NOMO-1 (cell line): Measurements from ENCODE around the gene SASH3.

Experiments used
- DNase-seq, 2 experiments: peaks; one replicate each; lab custom pipeline; 2025; ENCODE audit not compliant: unreplicated experiment in 2 of 2; lab: John Stamatoyannopoulos, UW

The SASH3 gene

DNA sequence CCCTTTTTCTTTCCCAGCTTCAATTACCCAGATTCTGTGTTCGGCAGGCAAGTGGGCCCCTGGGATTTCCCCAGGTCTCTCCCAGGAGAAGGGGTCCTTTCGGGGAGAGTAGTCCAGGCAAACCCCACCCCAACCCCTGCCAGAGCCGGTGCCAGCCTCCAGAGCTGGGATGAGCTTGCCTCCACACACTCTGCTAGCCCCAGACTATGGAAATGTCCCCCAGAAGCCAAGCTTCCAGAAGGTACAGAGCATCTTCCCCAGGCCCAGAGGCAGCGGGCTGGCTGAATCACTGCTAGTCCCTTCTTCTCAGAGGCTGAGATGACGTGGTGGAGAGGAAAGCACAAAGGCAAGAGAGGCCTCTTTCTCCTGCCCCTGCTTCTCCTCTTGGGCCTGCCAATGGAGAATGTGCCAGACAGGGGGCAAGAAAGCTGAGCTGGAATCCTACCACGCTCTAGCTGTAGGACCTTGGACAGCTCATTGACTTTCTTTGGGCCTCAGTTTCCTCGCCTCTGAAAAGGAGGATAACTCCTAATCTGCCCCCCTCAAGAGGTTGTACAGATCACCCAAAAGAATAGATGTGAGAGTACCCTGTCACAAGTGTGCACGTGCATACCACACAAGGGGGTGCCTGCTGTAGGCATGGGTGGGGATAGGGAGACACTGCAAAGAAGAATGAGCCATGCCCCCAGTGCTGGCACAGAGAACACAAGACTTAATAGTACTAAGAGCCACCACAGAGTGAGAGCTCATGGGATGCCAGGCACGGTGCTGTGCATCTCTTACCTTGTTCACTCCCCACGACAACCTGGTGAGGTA, 2.1 kb downstream of the SASH3 start:
- DNase-seq, result no peak

DNA sequence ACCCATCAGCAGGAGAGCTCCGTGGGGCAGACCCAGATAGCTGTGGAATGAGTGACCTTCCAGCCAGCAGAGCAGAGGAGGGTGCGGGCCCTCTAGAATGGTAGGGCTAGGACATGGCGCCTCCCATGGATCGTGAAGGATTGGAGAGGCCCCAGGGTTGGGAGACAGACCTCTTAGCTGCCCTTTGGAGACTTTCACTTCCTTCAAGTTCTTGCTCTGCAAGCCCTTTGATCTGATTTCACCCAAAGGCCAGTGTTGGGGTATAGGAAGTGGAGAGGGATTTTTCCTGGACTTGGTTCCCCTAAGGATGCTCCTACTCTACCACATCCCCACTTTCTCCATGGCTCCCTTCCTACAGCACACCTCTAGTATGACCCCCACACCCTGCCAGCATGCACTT, 3.0 kb downstream of the SASH3 start:
- peak in 1 of 2 experiments; percentile 7 for DNase-seq

DNA sequence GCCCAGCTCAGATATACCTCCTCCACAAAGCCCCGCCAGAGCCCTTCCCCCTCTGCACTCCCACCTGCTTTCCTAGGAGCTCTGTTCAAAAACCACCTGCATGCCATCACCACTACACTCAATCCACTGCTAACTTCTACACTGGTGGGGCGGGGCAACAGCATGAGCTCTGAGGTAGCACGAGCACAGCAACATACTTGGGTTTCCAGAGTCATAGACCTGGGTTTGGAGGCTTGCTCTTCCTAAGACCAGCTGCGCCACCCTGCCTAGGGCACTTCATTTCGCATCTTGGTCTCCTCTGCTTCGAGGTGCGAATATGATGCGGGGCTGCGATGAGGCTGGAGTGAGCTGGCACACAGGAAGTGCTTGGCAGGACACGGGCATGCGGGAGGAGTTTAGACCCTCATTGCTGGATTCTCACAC, 3.6 kb downstream of the SASH3 start:
- DNase-seq, result no peak

DNA sequence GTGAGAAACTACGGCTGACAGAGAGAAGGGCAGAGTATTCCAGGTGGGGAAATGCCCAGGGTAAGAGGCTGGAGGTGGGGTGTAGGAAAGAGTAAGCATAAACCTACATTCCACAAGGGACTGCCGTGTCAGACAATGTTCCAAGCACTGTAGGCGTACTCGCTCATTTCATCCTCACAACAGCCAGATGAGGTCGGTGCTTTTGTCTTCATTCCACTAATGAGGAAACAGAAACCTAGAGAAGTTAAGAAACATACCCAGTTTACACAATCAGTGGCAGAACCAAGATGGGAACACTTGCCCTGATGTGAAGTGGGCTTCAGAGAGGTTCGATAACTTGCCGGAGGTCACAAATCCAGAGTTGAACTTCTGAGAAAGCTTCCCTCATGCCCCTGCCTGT, 4.6 kb downstream of the SASH3 start:
- DNase-seq, result peak in 1 of 2 experiments; percentile 29

DNA sequence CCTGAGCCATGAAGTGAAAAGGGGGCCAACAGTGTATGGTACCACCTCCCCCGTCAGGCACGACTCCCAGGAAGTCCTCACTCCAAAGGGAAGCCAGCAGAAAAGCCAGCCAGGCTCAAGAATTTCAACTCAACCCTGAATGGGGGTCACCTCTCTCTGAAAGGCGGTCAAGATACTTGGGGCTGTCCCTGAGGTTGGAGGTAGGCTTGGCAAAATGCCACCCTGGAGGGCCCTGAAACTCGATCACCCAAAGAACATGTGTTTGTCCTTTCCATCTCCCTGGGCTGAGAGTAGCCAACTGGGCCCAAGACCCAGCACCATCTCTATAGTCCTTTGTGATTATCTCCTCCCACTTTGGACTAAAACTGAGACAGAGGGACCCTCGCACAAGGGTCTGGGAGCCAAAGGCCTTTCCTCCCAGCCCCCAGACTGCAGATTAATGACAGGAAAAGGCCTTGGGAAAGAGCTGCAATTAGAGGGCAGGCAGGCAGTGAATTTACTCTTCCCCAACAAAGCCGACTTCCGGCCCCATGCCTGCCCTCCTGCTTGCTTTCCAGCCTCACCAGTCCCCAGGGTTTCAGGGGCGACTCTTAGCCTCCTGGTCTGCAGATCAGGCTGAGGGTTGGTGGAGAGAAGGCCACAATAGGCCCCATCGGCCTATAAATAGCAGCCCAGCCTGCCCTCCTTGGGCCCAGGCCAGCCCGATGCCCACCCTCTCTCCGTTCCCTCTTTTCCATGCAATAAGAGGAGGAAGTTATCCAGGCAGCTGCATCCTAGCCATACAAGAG, 5.6 kb downstream of the SASH3 start:
- peak in 1 of 2 experiments; percentile 25 for DNase-seq

DNA sequence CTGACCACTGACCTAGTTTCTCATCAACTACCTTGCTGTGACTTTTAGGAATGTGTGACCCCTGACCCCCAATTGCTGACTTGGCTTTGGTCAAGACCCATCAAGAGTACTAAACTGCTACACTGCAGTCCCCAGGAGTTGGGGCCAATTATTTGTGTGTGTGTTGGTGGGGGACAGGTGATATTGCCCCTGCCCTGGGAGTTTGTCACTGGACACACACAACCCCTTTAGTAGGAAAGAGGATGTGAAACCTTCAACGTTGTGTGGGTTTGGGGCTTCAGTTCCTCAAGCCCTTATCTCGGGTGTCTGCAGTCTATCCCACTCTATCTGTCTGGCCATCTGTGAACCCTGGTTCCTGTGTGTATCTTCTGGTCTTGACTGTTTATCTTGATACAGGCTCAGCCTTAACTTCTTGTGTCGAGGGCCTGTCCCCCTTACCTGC, 6.5 kb downstream of the SASH3 start:
- DNase-seq, result peak; percentile 80 to 86

DNA sequence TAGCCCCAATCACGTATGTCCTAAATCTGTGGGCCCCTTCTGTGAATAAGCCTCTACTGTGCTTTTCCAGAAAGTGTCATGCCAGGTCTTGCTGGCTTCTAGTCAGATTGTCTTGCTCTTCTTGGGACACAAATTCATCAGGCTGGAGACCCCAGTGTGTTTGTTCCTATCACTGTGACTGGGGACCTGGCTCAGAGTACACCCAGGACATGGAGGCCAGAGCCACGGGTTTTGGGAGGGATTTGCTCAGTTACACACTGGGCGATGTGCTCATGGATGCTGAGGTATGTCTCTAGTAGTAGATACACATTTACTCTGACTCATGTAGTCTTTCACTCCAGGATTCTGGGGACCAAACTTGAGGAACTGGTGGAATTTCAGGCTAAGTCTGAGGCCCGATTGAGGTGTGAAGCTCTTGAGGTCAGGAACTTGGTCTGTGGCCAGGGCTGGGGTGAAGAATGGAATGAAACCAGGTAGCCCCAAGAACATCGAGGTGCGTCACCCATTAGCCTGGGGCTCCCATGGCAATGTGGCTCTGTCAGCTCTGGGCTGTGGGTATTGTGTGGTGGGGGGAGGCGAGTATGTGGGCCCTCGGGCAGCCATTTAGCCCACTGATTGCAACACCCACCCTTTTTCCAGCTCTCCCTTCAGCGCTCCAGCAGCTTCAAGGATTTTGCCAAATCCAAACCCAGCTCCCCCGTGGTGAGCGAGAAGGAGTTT, 7.7 kb downstream of the SASH3 start:
- DNase-seq, result no peak

DNA sequence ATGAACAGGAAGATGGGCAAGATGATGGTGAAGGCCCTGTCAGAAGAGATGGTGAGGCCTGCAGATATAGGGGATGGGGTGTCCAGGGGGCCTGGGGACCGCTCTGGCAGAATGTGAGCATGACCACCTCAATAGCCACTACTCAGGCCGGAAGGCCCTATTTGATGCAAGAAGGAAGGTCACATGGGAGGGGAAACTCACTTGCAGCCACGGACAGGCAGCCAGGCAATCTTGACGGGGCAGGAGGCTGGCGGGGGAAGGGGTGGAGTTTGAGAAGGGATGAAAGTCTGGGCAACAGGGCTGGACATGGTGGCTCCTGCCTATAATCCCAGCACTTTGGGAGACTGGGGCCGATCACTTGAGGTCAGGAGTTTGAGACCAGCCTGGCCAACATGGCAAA, 8.8 kb downstream of the SASH3 start:
- no peak for DNase-seq

DNA sequence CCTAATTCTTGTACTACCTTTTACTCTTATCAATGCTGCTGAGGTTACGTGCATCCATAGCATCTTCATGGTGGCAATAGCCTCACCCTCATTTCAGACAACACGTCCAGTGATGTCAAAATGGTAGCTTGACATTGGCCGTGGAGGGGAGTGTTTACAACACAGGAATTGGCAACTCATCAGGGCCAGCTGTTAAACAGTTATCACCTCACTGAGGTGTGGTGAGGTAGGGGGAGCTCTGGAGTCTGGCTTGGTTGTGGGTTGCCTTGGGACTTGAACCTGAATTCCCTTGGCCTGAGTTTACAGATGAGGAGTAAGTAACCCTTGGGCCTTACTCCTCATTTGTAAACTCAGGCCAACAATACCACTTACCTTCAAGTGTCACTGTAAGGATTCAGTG, 10.4 kb downstream of the SASH3 start:
- no peak for DNase-seq

DNA sequence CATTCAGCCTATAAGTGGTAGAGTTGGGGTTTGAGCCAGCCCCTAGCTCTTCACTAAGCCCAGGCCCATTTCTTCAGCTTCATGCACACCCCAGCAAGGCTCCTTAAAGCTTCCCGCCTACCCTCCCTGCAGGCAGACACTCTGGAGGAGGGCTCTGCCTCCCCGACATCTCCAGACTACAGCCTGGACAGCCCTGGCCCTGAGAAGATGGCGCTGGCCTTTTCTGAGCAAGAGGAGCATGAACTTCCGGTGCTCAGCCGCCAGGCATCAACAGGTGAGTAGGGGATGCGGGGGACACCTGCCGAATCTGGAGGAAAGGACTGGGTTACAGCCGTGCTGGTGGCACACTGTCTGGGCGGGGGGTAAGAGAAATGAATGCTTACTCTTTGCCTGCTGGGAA, 11.1 kb downstream of the SASH3 start:
- no peak for DNase-seq

DNA sequence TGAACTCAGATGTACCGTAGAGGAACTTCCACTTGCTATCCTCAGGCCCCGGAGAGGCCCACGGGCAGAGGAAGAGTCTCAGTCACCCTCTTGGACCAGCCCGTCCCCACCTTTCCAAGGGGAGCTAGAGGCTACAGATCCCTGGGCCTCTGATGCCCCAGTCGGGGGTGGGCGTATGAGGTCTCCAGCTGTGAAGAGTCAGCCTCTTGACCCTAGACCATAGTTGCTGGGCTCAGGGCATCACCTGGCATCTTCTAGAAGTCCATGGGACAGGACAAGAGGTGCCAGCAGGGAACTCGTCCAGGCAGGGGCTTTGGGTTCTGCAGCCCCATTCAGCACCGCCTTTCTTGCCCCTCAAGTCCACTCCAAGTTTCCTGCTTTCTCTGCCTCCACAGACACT, 11.6 kb downstream of the SASH3 start:
- no peak for DNase-seq

DNA sequence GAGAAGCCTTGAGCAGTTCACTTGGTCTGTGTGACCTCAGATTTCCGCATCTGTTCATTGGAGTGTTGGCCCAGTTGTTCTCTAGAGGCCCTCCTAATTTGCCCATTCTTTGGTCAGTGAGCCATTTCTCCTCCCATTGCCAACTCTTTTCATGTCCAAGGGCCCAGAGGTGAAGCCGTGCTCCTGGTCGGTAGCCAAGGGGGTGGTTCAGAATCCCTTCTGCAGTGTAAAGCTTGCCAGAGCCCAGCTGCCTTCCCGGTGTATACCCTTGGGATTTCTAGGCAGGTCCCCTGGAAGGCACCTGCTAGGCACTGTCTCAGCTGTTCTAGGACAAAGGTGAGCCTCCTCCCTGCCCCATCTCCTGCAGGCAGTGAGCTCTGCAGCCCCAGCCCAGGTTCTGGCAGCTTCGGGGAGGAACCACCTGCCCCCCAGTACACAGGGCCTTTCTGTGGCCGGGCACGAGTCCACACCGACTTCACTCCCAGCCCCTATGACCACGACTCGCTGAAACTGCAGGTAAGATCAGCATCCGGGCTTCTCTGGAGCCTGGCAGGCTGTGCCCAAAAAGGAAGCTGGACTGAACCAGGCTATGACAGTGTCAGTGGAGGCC, 12.3 kb downstream of the SASH3 start:
- DNase-seq, result no peak

DNA sequence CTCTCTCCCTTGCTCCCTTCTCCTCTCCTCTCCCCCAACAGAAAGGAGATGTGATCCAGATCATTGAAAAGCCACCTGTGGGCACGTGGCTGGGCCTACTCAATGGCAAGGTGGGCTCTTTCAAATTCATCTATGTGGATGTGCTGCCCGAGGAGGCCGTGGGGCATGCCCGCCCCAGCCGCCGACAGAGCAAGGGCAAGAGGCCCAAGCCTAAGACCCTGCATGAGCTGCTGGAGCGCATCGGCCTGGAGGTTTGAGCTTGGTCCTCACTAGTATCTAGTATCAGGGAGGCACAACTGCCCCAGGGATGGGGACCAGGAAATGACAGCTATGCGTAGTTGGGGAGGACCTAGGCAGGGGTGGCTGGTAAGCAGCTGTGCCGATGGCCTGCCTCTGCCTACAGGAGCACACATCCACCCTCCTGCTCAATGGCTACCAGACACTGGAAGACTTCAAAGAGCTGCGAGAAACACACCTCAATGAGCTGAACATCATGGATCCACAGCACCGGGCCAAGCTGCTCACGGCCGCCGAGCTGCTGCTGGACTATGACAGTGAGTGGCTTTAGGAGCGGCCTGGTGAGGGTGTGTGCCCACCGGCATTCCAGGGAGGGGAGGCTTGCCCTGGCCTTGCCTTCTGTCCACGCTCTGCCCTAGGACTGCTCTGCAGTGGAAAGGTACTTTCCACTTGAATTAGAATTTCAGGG, 13.0 kb downstream of the SASH3 start:
- DNase-seq, result no peak

DNA sequence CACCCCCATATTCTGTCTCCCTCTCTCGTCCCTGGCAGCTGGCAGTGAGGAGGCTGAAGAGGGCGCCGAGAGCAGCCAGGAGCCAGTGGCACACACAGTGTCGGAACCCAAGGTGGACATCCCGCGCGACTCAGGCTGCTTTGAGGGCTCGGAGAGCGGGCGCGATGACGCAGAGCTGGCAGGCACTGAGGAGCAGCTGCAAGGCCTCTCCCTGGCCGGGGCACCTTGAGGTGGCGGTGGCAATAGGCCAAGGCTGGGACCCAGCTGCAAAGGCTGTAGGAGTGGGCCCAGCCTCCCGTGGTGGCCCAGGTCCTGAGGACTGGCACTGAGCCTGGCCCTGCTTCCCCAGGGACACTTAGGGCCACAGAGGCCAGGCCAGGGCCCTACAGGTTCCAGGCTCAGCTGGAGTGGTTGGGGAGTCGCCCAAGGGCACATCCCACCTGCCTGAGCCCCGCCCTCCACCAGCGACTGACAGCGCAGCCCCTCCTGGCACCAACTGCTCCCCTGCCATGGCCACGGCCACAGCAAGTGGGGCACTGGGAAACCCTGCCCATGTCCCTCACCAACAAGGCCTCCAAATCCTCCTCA, 13.9 kb downstream of the SASH3 start:
- DNase-seq, result no peak

DNA sequence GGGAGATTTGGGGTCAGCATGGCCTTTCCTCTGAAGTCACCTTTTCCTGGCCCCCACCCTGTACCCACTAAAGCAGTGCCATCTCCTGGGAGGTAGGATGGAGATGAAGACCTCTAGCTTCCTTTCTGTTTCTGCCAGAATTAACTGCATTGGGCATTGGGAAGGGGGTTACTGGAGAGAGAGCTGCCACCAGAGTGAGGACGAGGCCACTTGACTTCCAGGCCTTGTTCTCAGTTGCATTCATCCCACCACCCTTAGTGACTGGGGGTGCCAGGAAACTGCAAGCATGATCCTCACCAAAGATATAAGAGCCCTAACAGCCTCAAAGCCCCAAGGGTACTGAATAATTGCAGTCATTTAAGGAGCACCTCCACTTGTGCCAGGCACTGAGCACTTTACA, 15.8 kb downstream of the SASH3 start:
- DNase-seq, result no peak

DNA sequence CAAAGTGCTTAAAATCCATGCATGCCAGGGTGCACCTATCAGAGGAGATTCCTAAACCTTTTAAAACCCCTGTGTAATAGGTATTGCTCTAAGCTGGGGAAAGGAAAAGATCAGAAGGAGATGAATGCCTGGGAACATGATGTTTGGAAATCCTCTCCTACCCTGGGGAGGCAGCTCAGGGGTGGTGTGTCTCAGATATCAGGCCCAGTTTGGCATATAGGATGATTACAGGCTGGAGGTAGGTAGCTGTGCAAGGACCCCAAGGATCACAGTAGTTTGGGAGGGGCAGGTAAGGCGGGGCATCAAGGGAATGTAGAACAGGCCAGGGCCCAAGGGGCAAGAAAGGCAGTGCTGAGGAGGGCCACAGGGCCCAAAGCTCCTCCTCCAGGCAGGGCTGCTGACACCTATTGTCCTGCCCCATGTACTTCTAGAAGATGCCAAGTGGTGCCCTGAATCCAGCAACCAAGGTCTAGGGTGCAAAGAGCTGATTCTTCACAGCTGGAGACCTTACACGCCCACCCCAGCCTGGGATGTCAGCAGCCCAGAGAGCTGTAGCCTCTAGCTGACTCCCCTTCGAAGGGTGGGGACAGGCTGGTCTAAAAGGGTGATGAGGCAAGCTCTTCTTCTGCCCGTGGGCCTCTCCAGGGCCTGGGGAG, 17.6 kb downstream of the SASH3 start:
- no peak for DNase-seq

DNA sequence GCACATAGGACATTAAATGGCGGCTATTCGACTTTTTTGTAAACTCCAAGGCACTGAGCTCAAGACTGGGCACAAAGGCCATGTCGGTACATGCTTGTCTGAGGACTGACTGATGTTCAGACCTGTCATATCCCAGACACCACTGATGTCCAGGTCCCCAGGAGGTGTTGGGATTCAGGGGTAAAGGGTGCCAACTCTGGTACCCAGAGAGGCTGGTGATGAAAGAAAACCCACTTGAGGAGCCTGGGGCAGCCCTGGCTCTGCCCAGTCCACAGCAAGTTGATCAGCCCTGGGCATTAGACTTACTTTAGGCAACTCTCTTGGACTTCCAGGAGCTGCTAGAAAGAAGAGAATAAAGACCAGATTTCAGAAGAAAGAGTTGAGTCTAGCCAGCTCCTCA, 18.7 kb downstream of the SASH3 start:
- no peak for DNase-seq

DNA sequence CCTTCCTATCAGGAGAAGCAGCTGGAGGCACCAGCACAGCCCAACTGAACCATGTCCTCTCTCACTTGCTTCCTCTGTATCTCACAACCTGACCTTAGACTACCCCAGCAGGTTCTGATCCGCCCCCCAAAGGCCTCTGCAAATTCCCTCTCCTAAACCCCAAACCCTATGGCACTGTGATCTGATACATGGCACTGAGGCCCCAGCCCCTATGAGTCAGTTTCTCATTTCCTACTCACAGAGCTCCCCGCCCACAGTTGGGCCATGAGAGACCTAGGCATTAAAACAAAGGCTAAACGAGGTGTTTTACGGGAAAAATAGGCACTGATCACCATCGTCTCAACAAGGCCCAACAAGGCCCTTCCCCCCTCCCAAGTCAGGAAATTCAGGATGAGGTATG, 19.1 kb downstream of the SASH3 start:
- no peak for DNase-seq

DNA sequence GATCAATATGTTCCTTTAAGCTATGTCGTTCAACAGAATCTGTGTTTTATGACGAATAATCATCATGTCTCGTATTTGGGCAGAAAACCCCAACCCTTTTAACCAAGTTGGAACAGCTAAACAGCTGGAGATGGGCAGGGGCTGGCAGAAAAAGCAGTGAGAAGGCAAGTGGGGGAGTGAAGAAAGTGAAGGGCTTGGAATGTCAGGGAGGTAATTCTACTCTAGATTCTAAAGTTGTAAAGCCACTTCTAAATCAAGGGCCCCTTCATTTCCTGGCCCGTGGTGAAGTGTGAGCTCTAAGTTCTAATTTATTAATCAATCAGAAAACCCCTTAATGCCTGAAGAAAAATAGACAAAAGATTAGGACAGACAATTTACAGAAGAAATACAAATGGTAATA, 20.4 kb downstream of the SASH3 start:
- no peak for DNase-seq

DNA sequence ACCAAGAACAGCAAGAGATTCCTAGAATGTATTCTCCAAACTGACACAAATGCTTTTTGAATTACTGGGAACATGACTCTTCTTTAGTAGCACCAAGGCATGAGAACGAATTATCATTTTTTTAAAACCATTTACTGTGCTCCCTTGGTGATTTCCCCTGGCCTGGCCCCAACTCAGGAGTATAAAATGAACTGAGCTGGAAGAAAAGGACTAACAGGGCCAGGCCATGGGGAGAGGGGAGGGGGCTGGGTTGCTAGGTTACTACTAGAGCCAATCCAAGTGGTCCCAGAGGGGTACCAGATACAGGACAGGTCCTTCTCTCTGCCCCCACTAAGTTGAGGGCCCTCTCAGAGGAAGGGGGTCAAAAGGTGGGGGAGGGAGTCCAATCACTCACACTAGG, 23.1 kb downstream of the SASH3 start:
- no peak for DNase-seq
